Liver (tissue), 3 donors: ENCODE data around the gene DYNC1I2.

Experiments used
- CTCF ChIP-seq: fragments of 150-350 bp; IDR thresholded peaks from 2 replicates; pipeline ENCODE4 v1.5.1; 2017; ENCODE audit warnings: improper control_type of control experiment, low read depth, low read length; ENCODE audit not compliant: missing input control
- EGR1 ChIP-seq, 2 donors: IDR thresholded peaks; 2 replicates each; pipeline ENCODE4 v1.6.1; 2016 to 2018; ENCODE audit warnings: antibody characterized with exemption in 2 of 2, low read depth in 2 of 2
- JUND ChIP-seq, 2 donors: IDR thresholded peaks; 2 replicates each; pipeline ENCODE4 v1.6.1; 2016; ENCODE audit warnings: antibody characterized with exemption in 2 of 2
- NR2F2 ChIP-seq: IDR thresholded peaks from 2 replicates; pipeline ENCODE4 v1.6.1; 2016; ENCODE audit warnings: antibody characterized with exemption
- REST ChIP-seq: IDR thresholded peaks from 2 replicates; pipeline ENCODE4 v1.6.1; 2016; ENCODE audit warnings: antibody characterized with exemption, mild to moderate bottlenecking
- donor health status: healthy.
- donor health status: healthy.

GRCh38 chr2:171785450-171785849 lies 98.2 kb downstream of the DYNC1I2 start:
- TF ChIP-seq CTCF: no peak
- TF ChIP-seq JUND (IDR thresholded peaks at IDR 0.05): no peak
- no peak for TF ChIP-seq REST
- no peak for TF ChIP-seq NR2F2
- no peak for TF ChIP-seq EGR1 (IDR thresholded peaks at IDR 0.05; ENCODE audit: low read depth in 2 of 2)
